ENCODE data around the gene NADSYN1. TPM values are rescaled to one million over a fixed set of nuclear protein-coding genes. Genes with fewer than 3 reads are reported as not detected.

The NADSYN1 gene
- 100 to 1,000 TPM in 2 of 6 donors, 10 to 100 TPM in 4; 46.8 to 248 (median 79.5) TPM for total RNA-seq

GRCh38 chr11:71453037-71453917, at the start of gene NADSYN1:
Gene NADSYN1, plus strand, starts transcription at chr11:71453203. Its CDS starts 94 bp downstream, at chr11:71453297.
- Histone ChIP-seq H3K4me3 (peak within 1 kb of the TSS; percentile 76 to 95 (median 79)), H3K27me3 (no peaks in the 10 kb centered on the region), H3K9me3 (no peaks in the 10 kb centered on the region), H3K27ac (peak within 1 kb of the TSS; percentile 82 to 93 (median 90)), H3K36me3 (peaks cover 16 to 33% (median 29%) of the 10 kb centered on the region in 4 donors), H3K4me1 (peaks cover 29 to 45% (median 38%) of the 10 kb centered on the region in 4 donors)
- WGBS, 2 donors, result 1 to 2% methylated on average over 31 to 32 of the region's 61 CpGs
- DNase-seq (peak; percentile 98 to 100), ATAC-seq (ENCODE audit: low FRiP score in 2 of 2) (peak; percentile 96 to 97)
- TF ChIP-seq POLR2A (IDR thresholded peaks at IDR 0.05) (peak in 3 of 4 donors; percentile 22 to 81 (median 64)), EP300 (IDR thresholded peaks at IDR 0.05) (no peak), POLR2AphosphoS5 (IDR thresholded peaks at IDR 0.05) (peak; percentile 84 to 88)

- ATAC-seq (ENCODE audit: low FRiP score in 2 of 2) (no peak), DNase-seq (no peak)
- Histone ChIP-seq H3K27ac (no peak overlapping the region), H3K4me3 (no peak overlapping the region), H3K4me1 (no peaks in the 10 kb centered on the region), H3K27me3 (no peaks in the 10 kb centered on the region), H3K36me3 (no peaks in the 10 kb centered on the region), H3K9me3 (no peaks in the 10 kb centered on the region)
- TF ChIP-seq POLR2AphosphoS5 (IDR thresholded peaks at IDR 0.05), result no peak
- no peak for TF ChIP-seq POLR2A (IDR thresholded peaks at IDR 0.05)
- TF ChIP-seq EP300 (IDR thresholded peaks at IDR 0.05), result no peak
- TF ChIP-seq CTCF (IDR thresholded peaks at IDR 0.05), result no peak
- 84 to 93% methylated on average over 8 of the region's 8 CpGs for WGBS, 2 donors
Observed at GRCh38 chr11:71404209-71404608, 48.8 kb upstream of the NADSYN1 start.

GRCh38 chr11:71406681-71407080, 46.3 kb upstream of the NADSYN1 start:
- Histone ChIP-seq H3K4me1 (no peaks in the 10 kb centered on the region), H3K9me3 (no peaks in the 10 kb centered on the region), H3K4me3 (no peak overlapping the region), H3K27me3 (no peaks in the 10 kb centered on the region), H3K36me3 (no peaks in the 10 kb centered on the region), H3K27ac (no peak overlapping the region)
- no peak for DNase-seq
- no peak for TF ChIP-seq CTCF (IDR thresholded peaks at IDR 0.05)
- TF ChIP-seq POLR2A (IDR thresholded peaks at IDR 0.05), result no peak
- no peak for TF ChIP-seq EP300 (IDR thresholded peaks at IDR 0.05)
- no peak for TF ChIP-seq POLR2AphosphoS5 (IDR thresholded peaks at IDR 0.05)
- WGBS, 2 donors, result 57 to 69% methylated on average over 9 to 10 of the region's 10 CpGs
- no peak for ATAC-seq (ENCODE audit: low FRiP score in 2 of 2)

- Histone ChIP-seq H3K27ac (no peak overlapping the region), H3K4me1 (no peaks in the 10 kb centered on the region), H3K36me3 (no peaks in the 10 kb centered on the region), H3K4me3 (no peak overlapping the region), H3K9me3 (no peaks in the 10 kb centered on the region), H3K27me3 (no peaks in the 10 kb centered on the region)
- DNase-seq (peak in 1 of 2 donors; percentile 56), ATAC-seq (ENCODE audit: low FRiP score in 2 of 2) (peak in 1 of 2 donors; percentile 20)
- TF ChIP-seq CTCF (IDR thresholded peaks at IDR 0.05) (no peak), POLR2AphosphoS5 (IDR thresholded peaks at IDR 0.05) (no peak)
- 86 to 93% methylated on average over 11 to 15 of the region's 15 CpGs for WGBS, 2 donors
Observed at GRCh38 chr11:71407356-71407755, 45.6 kb upstream of the NADSYN1 start.

GRCh38 chr11:71408826-71409225, 44.2 kb upstream of the NADSYN1 start:
- TF ChIP-seq EP300 (IDR thresholded peaks at IDR 0.05) (no peak), CTCF (IDR thresholded peaks at IDR 0.05) (no peak), POLR2A (IDR thresholded peaks at IDR 0.05) (no peak), POLR2AphosphoS5 (IDR thresholded peaks at IDR 0.05) (no peak)
- no peaks in the 10 kb centered on the region for H3K4me1 ChIP-seq
- DNase-seq (no peak), ATAC-seq (ENCODE audit: low FRiP score in 2 of 2) (no peak)
- H3K27ac ChIP-seq, result no peak overlapping the region
- H3K36me3 ChIP-seq, result no peaks in the 10 kb centered on the region
- H3K27me3 ChIP-seq, result no peaks in the 10 kb centered on the region
- no peaks in the 10 kb centered on the region for H3K9me3 ChIP-seq
- no peak overlapping the region for H3K4me3 ChIP-seq
- WGBS, 2 donors, result 79 to 80% methylated on average over 7 of the region's 7 CpGs
